Measurements from ENCODE around the gene THAP9.
"Not testable (repeated sequence)": the region's sequence is repeated elsewhere in the genome, so short reads cannot be mapped to it uniquely, and the experiment has no call there.

The THAP9 gene, protein sequence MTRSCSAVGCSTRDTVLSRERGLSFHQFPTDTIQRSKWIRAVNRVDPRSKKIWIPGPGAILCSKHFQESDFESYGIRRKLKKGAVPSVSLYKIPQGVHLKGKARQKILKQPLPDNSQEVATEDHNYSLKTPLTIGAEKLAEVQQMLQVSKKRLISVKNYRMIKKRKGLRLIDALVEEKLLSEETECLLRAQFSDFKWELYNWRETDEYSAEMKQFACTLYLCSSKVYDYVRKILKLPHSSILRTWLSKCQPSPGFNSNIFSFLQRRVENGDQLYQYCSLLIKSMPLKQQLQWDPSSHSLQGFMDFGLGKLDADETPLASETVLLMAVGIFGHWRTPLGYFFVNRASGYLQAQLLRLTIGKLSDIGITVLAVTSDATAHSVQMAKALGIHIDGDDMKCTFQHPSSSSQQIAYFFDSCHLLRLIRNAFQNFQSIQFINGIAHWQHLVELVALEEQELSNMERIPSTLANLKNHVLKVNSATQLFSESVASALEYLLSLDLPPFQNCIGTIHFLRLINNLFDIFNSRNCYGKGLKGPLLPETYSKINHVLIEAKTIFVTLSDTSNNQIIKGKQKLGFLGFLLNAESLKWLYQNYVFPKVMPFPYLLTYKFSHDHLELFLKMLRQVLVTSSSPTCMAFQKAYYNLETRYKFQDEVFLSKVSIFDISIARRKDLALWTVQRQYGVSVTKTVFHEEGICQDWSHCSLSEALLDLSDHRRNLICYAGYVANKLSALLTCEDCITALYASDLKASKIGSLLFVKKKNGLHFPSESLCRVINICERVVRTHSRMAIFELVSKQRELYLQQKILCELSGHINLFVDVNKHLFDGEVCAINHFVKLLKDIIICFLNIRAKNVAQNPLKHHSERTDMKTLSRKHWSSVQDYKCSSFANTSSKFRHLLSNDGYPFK

DNA sequence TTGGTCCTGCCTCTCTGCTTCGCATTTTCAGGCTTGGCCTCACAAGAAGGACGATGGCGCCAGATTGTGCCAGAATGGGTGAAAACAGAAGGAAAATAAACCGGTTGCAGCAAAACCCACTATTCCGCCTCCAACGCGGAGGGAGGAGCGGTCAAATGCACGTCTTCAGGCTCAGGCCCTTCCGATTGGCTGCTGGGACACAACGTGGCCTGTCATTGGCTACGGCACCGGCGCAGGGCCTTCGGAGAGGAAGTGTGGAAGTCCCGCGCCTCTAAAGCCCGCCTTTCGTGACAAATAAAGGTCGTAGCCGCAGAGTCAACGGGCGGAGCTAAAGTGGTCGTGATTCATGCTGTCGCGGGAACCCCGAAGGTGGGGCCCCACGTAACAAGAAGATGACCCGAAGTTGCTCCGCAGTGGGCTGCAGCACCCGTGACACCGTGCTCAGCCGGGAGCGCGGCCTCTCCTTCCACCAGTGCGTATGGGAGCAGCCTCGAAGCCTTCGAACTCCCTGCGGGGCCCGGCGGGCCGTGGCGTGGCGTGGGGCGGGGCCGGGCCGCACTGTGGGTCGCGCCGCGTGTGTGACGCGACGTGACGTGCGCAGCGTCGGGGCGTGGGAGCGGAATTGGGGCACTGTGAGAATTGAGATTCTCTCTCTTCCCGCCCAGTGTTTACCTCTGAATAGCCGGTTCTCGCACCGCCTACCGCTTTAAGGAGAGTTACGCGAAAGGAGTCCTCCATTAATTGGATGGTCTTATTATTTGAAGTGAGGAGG is at the start of gene THAP9:
Gene THAP9 (plus strand): TSS at position 325 of the 772 bp plus-strand sequence. CDS start 68 bp downstream, at position 393.
- peak; percentile 84 for DNase-seq

DNA sequence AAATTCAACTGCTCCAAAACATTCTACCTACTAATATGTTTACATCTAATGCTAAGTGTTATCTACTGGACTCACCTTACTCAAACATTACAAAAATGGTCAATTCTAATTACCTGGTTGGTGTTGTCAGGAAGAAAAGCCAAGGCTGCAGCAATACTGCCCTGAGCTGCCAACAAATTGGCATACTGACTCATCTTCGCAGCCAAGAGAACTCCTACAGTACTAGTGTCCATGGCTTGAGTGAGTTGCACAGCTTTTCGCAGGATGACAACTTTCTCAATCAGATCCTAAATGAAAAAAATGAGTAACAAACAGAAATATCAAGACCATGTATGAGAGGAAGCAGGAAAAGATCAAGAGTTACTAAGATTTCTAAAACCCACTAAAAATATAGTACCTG is 49.2 kb upstream of the THAP9 start:
- no peak for DNase-seq

DNA sequence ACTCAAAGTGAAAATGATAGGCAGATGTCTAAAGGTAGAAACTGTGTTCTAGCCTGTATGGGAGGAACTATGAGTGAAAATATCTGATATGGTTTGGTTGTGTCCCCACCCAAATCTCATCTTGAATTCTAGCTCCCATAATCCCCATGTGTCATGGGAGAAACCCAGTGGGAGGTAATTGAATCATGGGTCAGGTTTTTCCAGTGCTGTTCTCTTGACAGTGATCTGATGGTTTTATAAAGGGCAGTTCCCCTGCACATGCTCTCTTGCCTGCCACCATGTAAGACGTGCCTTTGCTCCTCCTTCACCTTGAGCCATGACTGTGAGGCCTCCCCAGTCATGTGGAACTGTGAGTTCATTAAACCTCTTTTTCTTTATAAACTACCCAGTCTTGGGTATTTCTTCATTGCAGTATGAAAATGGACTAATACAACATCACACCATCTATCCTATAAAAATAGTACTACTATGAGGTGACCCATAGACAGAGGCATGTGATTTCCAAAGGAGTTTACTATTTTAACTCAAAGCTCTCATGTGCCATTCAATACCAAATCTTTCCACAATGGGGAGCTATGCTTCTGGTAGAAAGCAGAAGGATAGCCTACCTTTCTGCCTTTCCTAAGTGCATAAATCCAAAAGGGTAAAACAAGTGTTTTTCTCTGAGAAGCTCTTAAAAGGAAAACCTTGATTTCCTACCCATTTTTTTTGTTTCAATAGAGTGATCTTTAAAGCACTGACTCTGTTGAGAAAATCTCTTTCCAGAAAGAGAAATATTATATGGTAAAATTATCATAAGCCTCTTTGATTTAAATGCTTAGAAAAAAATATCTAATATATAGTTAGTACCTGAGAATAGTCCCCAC is 48.4 kb upstream of the THAP9 start:
- no peak for DNase-seq

DNA sequence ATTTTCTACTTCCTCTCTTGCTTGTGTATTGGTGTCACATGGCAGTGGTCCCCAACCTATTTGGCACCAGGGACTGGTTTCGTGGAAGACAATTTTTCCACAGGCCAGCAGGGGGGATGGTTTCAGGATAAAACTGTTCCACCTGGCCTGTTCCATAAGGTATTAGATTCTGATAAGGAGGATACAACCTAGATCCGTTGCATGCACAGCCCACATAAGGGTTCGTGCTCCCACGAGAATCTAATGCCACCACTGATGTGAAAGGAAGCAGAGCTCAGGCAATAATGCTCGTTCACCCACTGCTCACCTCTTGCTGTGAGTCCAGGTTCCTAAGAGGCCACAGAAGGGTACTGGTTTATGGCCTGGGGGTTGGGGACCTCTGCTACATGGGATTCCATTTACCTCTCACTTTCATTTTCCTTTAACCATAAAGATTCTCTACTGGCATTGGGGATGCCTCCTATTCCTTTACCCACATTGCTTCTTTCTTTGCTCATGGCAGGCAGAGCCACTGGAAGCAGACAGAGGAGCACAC is 47.7 kb upstream of the THAP9 start:
- no peak for DNase-seq

DNA sequence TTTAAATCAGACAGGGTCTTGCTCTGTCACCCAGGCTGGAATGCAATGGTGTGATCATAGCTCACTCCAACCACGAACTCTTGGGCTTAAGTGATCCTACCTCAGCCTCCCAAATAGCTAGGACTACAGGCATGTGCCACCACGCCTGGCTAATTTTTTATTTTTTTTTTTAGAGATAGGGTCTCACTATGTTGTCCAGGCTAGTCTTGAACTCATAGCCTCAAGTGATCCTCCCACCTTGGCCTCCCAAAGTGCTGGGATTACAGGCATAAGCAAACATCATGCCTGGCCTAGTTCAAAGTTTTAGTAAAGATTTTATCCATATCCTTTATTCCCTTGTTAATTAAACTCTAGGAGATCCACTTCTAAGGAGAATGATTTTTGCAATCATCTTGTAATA is 40.0 kb upstream of the THAP9 start:
- DNase-seq, result not testable (repeated sequence)

DNA sequence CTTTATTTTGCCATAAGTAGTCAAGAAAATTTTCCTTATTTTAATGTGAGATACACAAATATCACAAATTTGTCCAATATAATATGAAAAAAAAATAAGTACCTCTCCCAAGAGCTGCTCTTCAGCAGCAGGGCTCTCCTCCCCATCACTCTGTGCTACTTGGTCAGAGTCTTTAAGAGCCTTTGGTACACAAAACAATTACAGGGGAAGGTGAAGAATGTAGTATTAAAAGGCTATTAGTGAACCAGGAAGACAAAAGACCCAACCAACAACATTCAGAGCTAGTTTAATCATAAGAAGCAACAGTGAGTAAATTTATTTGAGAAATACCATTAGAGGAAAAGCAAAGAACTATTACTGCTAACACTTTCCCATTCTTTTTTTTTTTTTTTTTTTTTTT is 39.0 kb upstream of the THAP9 start:
- no peak for DNase-seq

DNA sequence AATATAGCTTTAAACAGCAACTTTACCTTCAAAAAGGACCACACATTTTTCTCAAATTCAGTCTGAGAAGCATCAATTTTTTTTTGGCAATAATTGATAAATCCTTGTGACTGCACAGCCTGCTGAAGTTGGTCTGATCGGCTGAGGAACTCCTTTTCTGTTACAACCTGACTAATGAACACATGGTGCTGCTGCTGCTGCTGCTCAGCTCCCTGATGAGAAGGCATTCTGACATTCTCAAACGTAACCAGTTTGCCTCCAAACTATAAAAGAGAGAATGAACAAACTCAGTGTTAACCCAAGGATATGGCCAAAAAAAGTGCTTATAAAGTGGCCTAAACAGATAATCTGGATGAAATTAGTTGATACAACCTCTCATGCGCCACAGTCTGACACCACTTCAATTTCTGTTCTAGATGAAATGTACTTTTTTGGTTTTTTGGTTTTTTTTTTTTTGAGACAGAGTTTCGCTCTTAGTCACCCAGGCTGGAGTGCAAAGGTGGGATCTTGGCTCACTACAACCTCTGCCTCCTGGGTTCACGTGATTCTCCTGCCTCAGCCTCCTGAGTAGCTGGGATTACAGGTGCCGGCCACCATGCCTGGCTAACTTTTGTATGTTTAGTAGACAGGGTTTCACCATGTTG is 36.1 kb upstream of the THAP9 start:
- DNase-seq, result no peak

DNA sequence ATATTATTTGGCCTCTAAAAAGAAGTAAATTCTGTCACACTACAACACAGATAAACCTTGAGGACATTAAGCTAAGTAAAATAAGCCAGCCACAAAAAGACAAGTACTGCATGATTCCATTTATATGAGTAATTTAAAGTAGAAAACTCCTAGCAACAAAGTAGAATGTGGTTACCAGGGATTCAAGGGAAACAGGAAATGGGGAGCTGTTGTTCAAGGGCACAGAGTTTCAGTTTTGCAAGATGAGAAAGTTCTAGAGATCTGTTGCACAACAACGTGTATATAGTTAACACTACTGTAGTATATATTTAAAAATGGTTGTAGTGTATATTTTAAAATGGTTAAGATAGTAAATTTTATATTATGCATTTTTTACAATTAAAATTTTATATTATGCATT is 34.9 kb upstream of the THAP9 start:
- no peak for DNase-seq

DNA sequence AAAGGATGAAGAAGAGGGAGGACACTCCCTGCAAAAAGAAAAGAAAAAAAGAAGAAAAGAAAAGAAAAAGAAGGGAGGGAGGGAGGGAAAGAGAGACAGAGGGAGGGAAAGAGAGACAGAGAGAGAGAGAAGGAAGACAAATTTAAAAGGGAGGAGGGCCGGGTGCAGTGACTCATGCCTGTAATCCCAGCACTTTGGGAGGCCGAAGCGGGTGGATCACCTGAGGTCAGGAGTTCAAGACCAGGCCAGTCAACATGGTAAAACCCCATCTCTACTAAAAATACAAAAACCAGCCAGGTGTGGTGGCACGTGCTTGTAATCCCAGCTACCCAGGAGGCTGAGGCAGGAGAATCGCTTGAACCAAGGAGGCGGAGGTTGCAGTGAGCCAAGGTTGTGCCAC is 34.5 kb upstream of the THAP9 start:
- DNase-seq, result not testable (repeated sequence)

DNA sequence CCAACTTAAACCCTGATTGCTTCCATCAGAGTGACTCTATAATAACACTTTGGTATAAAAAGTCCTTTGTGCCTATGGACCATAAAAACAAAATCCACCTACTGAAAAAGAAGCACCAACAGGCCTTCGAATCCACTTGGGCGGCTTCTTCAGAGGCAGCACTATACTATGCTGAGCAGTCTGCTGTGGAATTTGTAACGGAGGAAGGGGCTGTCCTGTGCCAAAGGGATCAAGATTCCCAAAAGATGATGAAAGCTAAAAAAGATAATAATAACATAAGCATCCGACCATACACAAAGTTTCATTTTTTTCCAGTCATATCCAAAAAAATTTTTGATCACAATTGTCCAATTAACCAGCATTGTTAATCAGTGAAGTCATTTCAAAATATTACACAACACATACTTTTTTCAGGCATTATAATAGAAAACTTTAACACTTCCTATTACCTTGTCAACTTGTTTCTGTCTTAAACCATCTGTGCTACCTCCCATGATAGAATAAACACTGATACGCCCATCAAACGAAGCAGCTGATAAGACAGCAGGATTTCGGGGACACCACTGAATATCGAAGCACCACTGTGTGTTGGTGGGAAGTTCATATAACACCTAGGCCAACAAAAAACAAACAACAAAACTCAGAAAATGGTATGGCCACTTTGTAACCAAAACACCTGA is 33.7 kb upstream of the THAP9 start:
- DNase-seq, result no peak

DNA sequence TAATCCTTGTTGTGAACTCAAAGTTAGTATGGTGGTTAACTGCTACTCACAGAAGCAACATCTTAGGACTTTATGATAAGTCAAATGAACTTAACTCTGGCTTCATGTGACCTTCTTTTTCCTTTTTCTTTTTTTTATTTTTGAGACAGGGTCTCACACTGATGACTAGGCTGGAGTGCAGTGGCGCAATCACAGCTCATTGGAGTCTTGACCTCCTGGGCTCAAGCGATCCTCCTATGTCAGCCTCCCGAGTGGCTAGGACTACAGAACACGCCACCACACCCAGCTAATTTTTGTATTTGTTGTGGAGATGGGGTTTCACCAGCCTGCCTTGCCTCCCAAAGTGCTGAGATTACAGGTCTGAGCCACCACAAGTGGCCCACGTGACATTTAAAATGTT is 32.0 kb upstream of the THAP9 start:
- DNase-seq, result no peak

DNA sequence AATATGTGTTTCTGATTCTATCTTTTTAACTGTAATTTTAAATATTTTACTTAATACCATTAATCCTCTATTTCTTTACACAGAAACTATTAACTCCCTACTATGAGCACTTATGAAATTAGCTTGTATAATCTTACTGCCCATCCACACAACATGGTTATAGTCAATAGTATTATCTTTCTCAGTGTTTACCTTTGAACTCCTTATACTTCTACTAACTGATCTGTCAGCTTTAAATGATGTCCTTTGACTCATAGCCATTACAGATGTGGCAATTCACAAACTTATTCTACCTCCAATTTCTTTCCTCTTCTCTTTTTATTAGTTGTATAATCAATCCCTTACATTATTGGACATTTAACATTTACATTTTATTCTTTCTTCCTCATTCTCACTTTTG is 15.1 kb upstream of the THAP9 start:
- no peak for DNase-seq

DNA sequence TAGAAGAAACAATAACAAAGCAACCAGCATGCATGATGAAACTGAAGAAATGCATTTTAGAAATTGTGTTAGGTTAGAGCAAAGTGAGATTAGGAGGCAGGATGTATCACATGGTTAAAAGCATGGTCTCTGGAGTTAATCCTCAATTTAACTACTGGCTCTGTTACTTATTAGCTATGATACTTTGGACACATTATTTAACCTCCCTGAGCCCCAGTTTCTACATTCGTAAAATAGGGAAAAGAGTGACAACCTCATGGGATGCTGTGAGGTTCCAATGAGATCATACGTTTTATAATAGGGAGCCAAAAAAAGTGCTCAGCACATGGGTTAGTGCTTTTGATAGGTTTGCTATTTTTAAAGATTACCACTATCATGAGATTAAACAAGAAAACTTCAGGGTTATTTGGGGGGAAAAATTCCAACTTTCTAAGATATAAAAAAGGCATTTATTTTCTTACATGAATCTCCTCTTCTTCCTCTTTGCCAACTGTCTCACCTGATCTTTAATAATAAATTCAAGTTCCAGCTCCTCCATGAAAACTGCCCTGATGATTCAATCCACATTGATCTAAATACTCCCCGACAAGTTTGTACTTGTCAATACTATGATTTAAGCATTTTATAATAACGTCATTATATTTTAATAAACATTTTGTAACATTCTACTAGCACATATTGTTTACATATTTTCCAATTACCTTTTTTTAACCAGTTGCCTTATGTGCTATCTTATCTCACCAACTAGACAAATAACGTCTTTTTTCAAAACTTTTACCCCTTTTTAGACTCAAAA is 14.2 kb upstream of the THAP9 start:
- no peak for DNase-seq

DNA sequence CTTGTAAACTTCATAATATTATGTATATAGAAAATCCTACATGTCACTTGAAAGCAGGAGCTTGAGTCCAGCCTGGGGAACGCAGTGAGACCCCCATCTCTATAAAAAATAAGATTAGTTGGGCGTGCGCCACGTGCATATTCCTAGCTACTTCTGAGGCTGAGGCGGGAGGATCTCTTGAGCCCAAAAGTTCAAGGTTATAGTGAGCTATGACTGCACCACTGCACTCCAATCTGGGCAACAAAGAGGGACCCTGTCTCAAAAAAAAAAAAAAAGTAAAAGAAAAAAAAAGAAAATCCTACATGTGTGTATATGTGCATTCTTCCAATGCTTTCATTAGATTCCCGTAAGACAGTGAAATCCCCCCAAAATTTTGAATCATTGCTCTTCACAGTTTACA is 11.2 kb upstream of the THAP9 start:
- DNase-seq, result no peak

DNA sequence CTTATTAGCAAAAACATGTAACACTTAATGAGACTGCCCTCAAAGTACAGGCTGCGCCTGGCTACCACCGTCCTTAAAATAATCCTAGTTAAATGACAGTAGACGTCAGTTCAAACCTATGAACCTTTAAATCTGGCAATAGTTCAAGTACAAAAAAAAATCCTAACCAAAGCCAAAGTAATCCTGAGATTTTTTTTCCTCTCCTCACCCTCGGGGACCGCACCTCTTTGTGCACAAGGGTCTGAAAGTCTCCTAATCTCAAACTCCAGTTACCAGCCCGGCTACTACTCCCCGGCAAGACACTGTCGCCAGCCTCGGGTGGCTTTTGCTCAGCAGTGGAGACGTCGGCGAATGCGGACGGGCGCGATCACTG is 10.0 kb upstream of the THAP9 start:
- DNase-seq, result no peak

DNA sequence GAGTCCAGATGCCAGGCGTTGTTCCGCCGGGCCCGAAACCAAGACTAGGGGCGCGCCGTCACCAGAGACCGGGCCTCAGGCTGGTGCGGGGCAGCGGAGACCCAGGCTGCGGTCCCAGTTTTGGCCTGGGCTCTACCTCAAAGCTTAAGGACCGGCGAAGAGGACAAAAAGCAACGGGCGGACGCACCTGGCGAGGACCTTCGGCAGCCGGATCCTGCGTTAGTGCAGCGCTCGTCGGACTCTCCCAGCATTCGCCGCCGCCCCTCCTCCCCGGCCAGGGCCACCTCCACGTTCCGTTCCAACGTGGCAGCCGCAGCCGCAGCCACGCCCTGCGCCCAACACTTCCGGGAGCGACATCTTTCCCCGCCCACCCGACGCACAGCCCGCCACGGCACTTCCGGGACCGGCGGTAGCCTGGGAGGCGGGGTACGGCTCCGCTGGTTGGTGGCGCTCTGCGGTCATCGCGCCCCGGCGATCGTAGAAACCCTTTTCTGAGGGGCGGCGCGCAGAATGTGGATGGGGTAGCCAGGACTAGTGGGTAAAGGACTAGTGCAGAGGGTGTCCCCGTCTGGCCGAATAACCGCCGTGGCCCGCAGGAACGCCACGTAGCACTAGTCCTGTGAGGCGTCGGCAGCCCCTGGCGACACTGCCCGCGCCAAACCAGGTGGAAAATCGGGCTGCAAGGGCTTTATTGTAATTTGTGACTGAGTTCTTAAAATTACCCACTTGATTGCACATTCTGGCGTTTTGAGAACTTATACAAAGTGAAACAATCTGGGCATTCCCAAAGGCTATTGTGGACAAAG is 9.4 kb upstream of the THAP9 start, which contains the start of gene SEC31A:
Gene SEC31A (minus strand): TSS at position 253 of the 806 bp plus-strand sequence. CDS start 9,217 bp downstream, outside the sequence.
- peak; percentile 83 for DNase-seq

DNA sequence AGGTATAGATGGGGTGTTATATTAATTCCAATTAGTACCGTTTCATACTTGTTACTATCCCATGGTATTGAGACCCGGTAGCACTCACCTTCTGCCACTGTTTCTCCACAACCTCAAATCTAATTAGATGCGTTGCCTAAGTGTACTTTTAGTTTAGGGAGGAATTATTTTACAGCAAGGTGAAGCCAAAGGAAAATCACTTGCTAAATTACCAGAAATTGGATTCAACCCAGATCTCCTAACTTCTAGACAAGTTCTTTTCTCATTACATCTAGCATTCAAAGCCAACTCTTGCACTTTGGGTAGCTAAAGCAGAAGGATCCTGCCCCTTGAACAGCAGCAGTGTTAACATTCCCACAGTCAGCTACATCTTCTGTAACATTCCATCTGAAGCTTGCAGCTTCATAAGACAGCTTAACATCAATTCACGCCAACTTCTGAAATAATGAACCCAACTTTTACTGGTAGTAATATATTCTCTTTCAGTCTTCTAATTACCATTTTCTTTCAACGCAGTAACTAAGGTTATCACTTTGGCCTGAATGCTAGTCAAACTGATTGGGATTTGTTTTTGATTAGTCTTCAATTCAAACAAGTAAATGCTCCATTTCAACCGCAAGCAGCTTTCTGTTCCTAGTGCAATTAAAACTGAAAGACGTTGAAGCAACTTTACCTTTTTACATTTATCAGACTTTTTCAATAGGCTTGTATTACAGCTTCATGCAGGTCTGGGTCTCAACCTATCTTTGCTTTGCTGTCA is 8.6 kb upstream of the THAP9 start:
- DNase-seq, result no peak

DNA sequence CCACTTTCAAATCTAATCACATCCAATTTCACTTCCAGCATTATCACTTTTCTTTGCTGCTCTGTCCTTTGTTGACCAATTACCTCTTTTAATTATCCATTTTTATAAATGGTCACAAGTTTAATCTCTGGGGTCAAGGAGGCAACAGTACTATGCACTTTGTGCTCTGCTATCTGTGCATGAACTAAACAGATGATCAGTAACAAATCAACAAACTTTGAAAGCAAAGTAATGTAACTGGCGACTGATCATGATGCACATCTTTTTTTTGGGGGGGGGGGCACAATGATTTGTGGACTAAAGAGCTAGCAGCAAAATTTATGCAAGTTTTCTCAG is 8.1 kb upstream of the THAP9 start:
- DNase-seq, result no peak
